Lower lobe of right lung (tissue), 2 donors: ENCODE data around the gene IDH1. TPM values are rescaled to one million over a fixed set of nuclear protein-coding genes. Genes with fewer than 3 reads are reported as not detected.

Experiments used
- ATAC-seq, 2 donors: fragments of 200-7000 bp; cut with Tn5 transposase; one replicate each; pipeline ENCODE4 v1.9.1; 2020 to 2022; ENCODE audit warnings: mild to moderate bottlenecking in 2 of 2, moderate library complexity in 2 of 2
- DNase-seq: peaks from one replicate; pipeline ENCODE4 v3.0.0-alpha.2; 2020
- H3K27ac ChIP-seq: fragments of 200-600 bp; one replicate; pipeline ENCODE4 v1.8.0; 2022
- H3K27me3 ChIP-seq: fragments of 200-600 bp; one replicate; pipeline ENCODE4 v1.8.0; 2022; ENCODE audit warnings: low read depth
- H3K36me3 ChIP-seq: fragments of 200-600 bp; one replicate; pipeline ENCODE4 v1.8.0; 2022; ENCODE audit warnings: mild to moderate bottlenecking
- H3K4me1 ChIP-seq: fragments of 200-600 bp; one replicate; pipeline ENCODE4 v1.8.0; 2022
- H3K4me3 ChIP-seq: fragments of 200-600 bp; one replicate; pipeline ENCODE4 v1.8.0; 2022; ENCODE audit warnings: mild to moderate bottlenecking
- H3K9me3 ChIP-seq: fragments of 200-600 bp; one replicate; pipeline ENCODE4 v1.8.0; 2022
- CTCF ChIP-seq: fragments of 200-600 bp; IDR thresholded peaks from one replicate; pipeline ENCODE4 v1.8.0; 2022; ENCODE audit warnings: antibody characterized with exemption, mild to moderate bottlenecking
- intact Hi-C: fragments of 100-400 bp; cut with DNase I; formaldehyde crosslinking; loops from one replicate; pipeline ENCODE4 v1.11.0; 2022
- total RNA-seq: library from RNA; stranded (reverse); fragmentation: NEBNext Ultra II Directional; extraction: Animal tissue kit (Norgen Biotek cat#: 25700); gene quantifications from one replicate; pipeline ENCODE4 v1.2.1, GENCODE V29; 2021
- donor health status: DM: no; HTN: yes; CAD: no; lungs with severe emphysema.

IDH1 gene
- total RNA-seq, 1 donor from 2014 or later: 152 TPM

GRCh38 chr2:208295834-208296233 is 41.0 kb upstream of the IDH1 start:
- Histone ChIP-seq H3K27ac (no peak overlapping the region), H3K4me3 (no peak overlapping the region), H3K4me1 (no peaks in the 10 kb centered on the region), H3K27me3 (no peaks in the 10 kb centered on the region), H3K9me3 (peaks cover 2% of the 10 kb centered on the region), H3K36me3 (peaks cover 66% of the 10 kb centered on the region)
- ATAC-seq (no peak), DNase-seq (no peak)
- TF ChIP-seq CTCF: no peak
- intact Hi-C loops: no loop called here

- intact Hi-C loops: no loop called here
- Histone ChIP-seq H3K9me3 (peaks cover 8% of the 10 kb centered on the region), H3K27ac (no peak overlapping the region), H3K4me3 (no peak overlapping the region), H3K27me3 (no peaks in the 10 kb centered on the region), H3K4me1 (no peaks in the 10 kb centered on the region), H3K36me3 (peaks cover 66% of the 10 kb centered on the region)
- no peak for DNase-seq
- TF ChIP-seq CTCF: no peak
- no peak for ATAC-seq
These were observed 39.7 kb upstream of the IDH1 start for GRCh38 chr2:208294482-208295024.

- H3K27ac ChIP-seq: no peak overlapping the region
- TF ChIP-seq CTCF: no peak
- ATAC-seq: no peak
- no peak overlapping the region for H3K4me3 ChIP-seq
- DNase-seq: no peak
- intact Hi-C loops: no loop called here
- no peaks in the 10 kb centered on the region for H3K4me1 ChIP-seq
- H3K27me3 ChIP-seq: no peaks in the 10 kb centered on the region
- H3K36me3 ChIP-seq: peaks cover 99% of the 10 kb centered on the region
- peaks cover 5% of the 10 kb centered on the region for H3K9me3 ChIP-seq
These were observed 31.0 kb upstream of the IDH1 start for GRCh38 chr2:208285853-208286252.

- Histone ChIP-seq H3K36me3 (peaks cover 99% of the 10 kb centered on the region), H3K4me1 (no peaks in the 10 kb centered on the region), H3K27ac (no peak overlapping the region), H3K27me3 (no peaks in the 10 kb centered on the region), H3K9me3 (no peaks in the 10 kb centered on the region), H3K4me3 (no peak overlapping the region)
- TF ChIP-seq CTCF: no peak
- intact Hi-C loops: no loop called here
- DNase-seq (no peak), ATAC-seq (no peak)
These were observed 26.1 kb upstream of the IDH1 start for GRCh38 chr2:208280933-208281332.

GRCh38 chr2:208280234-208280633 is 25.4 kb upstream of the IDH1 start:
- ATAC-seq: no peak
- no peak for TF ChIP-seq CTCF
- no peak overlapping the region for H3K4me3 ChIP-seq
- DNase-seq: no peak
- intact Hi-C loops: no loop called here
- peaks cover 99% of the 10 kb centered on the region for H3K36me3 ChIP-seq
- no peaks in the 10 kb centered on the region for H3K27me3 ChIP-seq
- no peaks in the 10 kb centered on the region for H3K9me3 ChIP-seq
- H3K4me1 ChIP-seq: no peaks in the 10 kb centered on the region
- H3K27ac ChIP-seq: no peak overlapping the region

- no peak for ATAC-seq
- peaks cover 98% of the 10 kb centered on the region for H3K36me3 ChIP-seq
These were observed 24.4 kb upstream of the IDH1 start for GRCh38 chr2:208279236-208279635.

More at GRCh38 chr2:208279236-208279635, 24.4 kb upstream of the IDH1 start:
- H3K27me3 ChIP-seq: no peaks in the 10 kb centered on the region
- no peak for TF ChIP-seq CTCF
- no peaks in the 10 kb centered on the region for H3K4me1 ChIP-seq
- no peaks in the 10 kb centered on the region for H3K9me3 ChIP-seq
- no peak overlapping the region for H3K27ac ChIP-seq
- intact Hi-C loops: no loop called here
- no peak for DNase-seq
- H3K4me3 ChIP-seq: no peak overlapping the region
